Brain microvascular endothelial cell (primary cell): ENCODE results near the gene TRMT2A.

Experiments used
- DNase-seq: peaks from one replicate; pipeline ENCODE4 v3.0.0-alpha.2; 2020
- H3K27ac ChIP-seq: fragments of 250-450 bp; sonication (Bioruptor Pico); 2 replicates; pipeline ENCODE4 v1.5.1; 2020; ENCODE audit warnings: mild to moderate bottlenecking, moderate library complexity
- H3K27me3 ChIP-seq: fragments of 250-450 bp; sonication (Bioruptor Pico); replicated peaks from 2 replicates; pipeline ENCODE4 v1.5.1; 2020; ENCODE audit warnings: mild to moderate bottlenecking
- H3K36me3 ChIP-seq: fragments of 250-450 bp; sonication (Bioruptor Pico); replicated peaks from 2 replicates; pipeline ENCODE4 v1.5.1; 2020; ENCODE audit warnings: mild to moderate bottlenecking
- H3K4me3 ChIP-seq: 2 replicates; pipeline ENCODE4 v1.5.1; 2011; ENCODE audit warnings: low read depth, mild to moderate bottlenecking, control low read depth, low read length, moderate library complexity
- in situ Hi-C: cut with HindIII; loops from 2 replicates; pipeline ENCODE4 v1.10.0; 2017; ENCODE audit warnings: low sequenced_read_pairs, low pct_ligation_motif_present
- TF ChIP-seq, protein P1 (sequence below): IDR thresholded peaks from 2 replicates; pipeline ENCODE4 v1.5.1; 2011; ENCODE audit warnings: low read depth, mild to moderate bottlenecking, moderate library complexity, low read length, control low read depth, inconsistent platforms; ENCODE audit errors: missing control alignments

The TRMT2A gene

DNA sequence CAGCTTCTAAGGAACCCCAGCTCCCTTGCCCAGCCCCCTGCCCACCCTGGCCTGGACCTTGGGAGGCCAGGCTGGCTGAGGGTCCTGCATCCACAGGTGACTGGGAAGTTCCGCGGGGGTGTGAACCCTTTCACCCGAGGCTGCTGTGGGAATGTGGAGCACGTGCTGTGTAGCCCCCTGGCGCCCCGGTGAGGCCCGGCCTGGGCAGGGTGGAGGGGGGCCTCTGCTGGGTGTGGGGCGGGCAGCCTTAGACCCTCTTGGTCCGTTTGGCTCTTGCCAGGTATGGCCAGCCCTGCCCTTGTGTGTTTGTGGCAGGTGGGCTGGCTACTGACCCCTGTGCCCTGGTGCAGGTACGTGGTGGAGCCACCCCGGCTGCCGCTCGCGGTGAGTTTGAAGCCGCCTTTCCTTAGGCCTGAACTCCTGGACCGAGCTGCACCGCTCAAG lies 23.5 kb upstream of the TRMT2A start:
- DNase-seq, result no peak
- TF ChIP-seq, protein P1, sequence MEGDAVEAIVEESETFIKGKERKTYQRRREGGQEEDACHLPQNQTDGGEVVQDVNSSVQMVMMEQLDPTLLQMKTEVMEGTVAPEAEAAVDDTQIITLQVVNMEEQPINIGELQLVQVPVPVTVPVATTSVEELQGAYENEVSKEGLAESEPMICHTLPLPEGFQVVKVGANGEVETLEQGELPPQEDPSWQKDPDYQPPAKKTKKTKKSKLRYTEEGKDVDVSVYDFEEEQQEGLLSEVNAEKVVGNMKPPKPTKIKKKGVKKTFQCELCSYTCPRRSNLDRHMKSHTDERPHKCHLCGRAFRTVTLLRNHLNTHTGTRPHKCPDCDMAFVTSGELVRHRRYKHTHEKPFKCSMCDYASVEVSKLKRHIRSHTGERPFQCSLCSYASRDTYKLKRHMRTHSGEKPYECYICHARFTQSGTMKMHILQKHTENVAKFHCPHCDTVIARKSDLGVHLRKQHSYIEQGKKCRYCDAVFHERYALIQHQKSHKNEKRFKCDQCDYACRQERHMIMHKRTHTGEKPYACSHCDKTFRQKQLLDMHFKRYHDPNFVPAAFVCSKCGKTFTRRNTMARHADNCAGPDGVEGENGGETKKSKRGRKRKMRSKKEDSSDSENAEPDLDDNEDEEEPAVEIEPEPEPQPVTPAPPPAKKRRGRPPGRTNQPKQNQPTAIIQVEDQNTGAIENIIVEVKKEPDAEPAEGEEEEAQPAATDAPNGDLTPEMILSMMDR, result no peak
- H3K4me3 ChIP-seq, result no peak overlapping the region
- H3K36me3 ChIP-seq, result peaks cover 23% of the 10 kb centered on the region
- H3K27me3 ChIP-seq, result no peaks in the 10 kb centered on the region
- in situ Hi-C loops, result no loop called here
- no peak overlapping the region for H3K27ac ChIP-seq

DNA sequence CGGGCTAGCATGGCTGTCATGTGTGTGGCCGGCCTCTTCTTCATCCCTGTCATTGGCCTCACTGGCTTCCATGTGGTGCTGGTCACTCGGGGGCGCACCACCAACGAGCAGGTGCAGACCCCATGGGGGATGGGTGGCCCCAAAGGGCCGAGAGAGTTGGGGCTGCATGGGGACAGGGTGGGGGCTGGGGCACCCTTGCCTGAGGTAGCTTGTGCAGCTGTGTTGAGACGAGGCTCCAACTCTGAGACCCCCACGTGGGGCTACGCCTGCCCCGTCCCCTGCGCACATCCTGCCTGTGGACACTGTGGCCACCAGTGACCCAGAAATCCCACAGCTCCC lies 23.1 kb upstream of the TRMT2A start:
- DNase-seq, result no peak
- Histone ChIP-seq H3K27ac (no peak overlapping the region), H3K36me3 (peaks cover 23% of the 10 kb centered on the region), H3K27me3 (no peaks in the 10 kb centered on the region), H3K4me3 (no peak overlapping the region)
- TF ChIP-seq, protein P1, result no peak
- in situ Hi-C loops, result no loop called here

DNA sequence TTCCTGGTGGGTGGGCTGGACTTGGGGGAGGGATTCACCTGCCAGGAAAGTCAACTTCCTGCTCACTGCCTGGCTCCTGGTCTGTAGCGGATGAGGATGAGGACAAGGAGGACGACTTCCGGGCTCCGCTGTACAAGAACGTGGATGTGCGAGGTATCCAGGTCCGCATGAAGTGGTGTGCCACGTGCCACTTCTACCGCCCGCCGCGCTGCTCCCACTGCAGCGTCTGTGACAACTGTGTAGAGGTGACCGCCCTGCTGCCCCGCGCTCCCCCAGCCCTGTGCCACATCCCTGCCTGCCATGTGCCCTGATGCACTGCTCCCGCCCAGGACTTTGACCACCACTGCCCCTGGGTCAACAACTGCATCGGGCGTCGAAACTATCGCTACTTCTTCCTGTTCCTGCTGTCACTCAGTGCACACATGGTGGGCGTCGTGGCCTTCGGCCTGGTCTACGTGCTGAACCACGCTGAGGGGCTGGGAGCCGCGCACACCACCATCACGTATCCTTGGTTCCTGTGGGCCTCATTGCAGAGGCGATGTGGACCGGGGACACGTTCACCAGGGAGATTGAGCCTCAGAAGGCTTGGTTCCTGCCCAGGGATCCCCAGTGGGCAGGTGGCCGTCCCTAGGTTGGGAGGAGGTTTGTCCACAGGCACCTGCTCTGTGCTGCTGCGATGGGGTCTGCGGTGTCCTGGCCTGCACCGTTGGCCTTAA lies 22.5 kb upstream of the TRMT2A start:
- peaks cover 23% of the 10 kb centered on the region for H3K36me3 ChIP-seq
- in situ Hi-C loops, result no loop called here
- TF ChIP-seq, protein P1, result no peak
- no peaks in the 10 kb centered on the region for H3K27me3 ChIP-seq
- DNase-seq, result no peak
- H3K4me3 ChIP-seq, result no peak overlapping the region
- no peak overlapping the region for H3K27ac ChIP-seq

DNA sequence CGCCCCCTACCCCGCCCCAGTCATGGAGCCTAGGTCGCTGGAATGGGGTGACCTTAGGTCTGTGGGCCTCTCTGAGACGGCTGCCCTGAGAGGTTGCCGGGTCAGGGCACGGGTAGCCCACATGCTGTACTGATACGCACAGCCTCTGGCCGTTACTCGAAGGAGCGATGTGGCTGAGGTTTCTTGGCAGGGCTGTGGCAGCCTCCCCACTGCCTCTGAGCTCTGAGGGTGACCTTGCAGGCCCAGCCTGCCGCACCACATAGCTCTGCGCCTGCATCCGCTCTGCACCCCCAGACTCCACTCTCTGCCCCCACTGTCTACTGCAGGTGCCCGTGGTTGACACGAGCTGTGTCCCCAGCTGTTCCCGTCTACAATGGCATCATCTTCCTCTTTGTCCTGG lies 21.8 kb upstream of the TRMT2A start:
- H3K4me3 ChIP-seq, result no peak overlapping the region
- no peak overlapping the region for H3K27ac ChIP-seq
- in situ Hi-C loops, result no loop called here
- H3K36me3 ChIP-seq, result peaks cover 23% of the 10 kb centered on the region
- no peak for DNase-seq
- no peaks in the 10 kb centered on the region for H3K27me3 ChIP-seq
- TF ChIP-seq, protein P1, result no peak

DNA sequence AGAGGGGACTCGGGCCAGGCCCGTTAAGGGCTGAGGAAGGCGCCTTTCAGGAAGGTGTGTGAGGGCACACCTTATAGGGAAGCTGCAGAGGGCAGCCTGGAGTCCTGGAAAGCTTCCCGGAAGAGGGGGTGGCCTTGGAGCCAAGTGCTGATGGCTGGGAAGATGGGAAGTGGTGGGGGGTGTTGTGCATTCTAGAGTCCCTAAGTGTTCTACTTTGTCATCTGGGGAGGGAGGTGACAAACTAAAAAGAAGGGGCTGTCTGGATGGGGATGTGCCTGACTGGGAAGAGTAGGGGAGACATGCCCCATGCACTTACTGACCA lies 21.4 kb upstream of the TRMT2A start:
- no peak overlapping the region for H3K27ac ChIP-seq
- H3K27me3 ChIP-seq, result no peaks in the 10 kb centered on the region
- TF ChIP-seq, protein P1, result no peak
- no peak overlapping the region for H3K4me3 ChIP-seq
- peaks cover 20% of the 10 kb centered on the region for H3K36me3 ChIP-seq
- in situ Hi-C loops, result no loop called here
- DNase-seq, result no peak
